ENCODE results near the gene GPR27. TPM values are rescaled to one million over a fixed set of nuclear protein-coding genes. Genes with fewer than 3 reads are reported as not detected.

The GPR27 gene
- total and polyA plus RNA-seq, 2 of the 8 experiments (the other 6 are each of a cell fraction or from before 2014, with no cell fraction given): 11.3 to 12.5 TPM

DNA sequence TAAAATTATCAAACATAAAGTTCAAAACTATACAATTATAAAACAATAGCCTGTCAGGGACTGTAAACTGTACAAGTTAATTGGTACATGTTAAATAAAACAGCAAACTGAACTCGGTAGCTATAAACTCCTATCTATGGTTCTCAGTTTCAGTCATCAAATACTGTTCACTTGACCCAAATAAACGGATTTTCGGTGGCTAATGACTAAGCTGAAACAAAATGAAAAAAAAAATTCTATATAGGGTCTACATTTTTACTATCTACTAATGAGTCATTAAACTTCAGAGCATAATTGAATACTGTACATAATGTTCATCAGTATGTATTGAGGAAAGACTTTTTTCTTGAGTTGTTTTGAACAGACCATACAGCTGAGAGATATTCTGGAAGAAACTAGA, 24.7 kb downstream of the GPR27 start:
- H3K4me1 ChIP-seq (replicated peaks in 1 of 4; ENCODE audit: control insufficient read depth in 3 of 4, insufficient read depth in 4 of 4, low read length in 3 of 4): peaks cover 4 to 12% (median 10%) of the 10 kb centered on the region in 4 experiments
- H4K91ac ChIP-seq (replicated peaks; ENCODE audit: insufficient read length, low read length): no peak overlapping the region
- no peak overlapping the region for H3K56ac ChIP-seq (replicated peaks; ENCODE audit: insufficient read length, low read depth, low read length)
- H3K79me1 ChIP-seq (ENCODE audit: low read depth, low read length): no peaks in the 10 kb centered on the region; the same call in 1 of the 2 replicates
- H2AK5ac ChIP-seq (ENCODE audit: low read depth, low read length): no peak overlapping the region
- peaks cover under 1 to 6% (median 2%) of the 10 kb centered on the region in 4 experiments; a peak in 5 of 7 replicates for H3K27me3 ChIP-seq (replicated peaks in 1 of 4; ENCODE audit: control insufficient read depth in 3 of 4, extremely low read depth in 1 of 4, insufficient read depth in 3 of 4, low read length in 3 of 4)
- DNase-seq (ENCODE audit: low read depth in 1 of 2, low spot score in 2 of 2): no peak
- WGBS, 2 experiments (ENCODE audit: extremely low coverage in 1 of 2, insufficient coverage in 1 of 2, insufficient read length in 1 of 2, insufficient replicate concordance in 2 of 2, low coverage in 1 of 2, low lambda C conversion rate in 2 of 2, missing lambda C conversion rate in 1 of 2): 96% methylated on average over 3 of the region's 3 CpGs; no CpG with 5 or more reads in 1 of the 2 experiments
- H2BK20ac ChIP-seq (ENCODE audit: low read length): no peak overlapping the region
- H3K18ac ChIP-seq (ENCODE audit: extremely low read depth, low read length): no peak overlapping the region
- no peak overlapping the region for H2BK12ac ChIP-seq (ENCODE audit: low read depth, low read length)
- no peak overlapping the region for H3K14ac ChIP-seq (ENCODE audit: insufficient read length)
- no peak overlapping the region for H2AFZ ChIP-seq (ENCODE audit: low read length)
- TF ChIP-seq BCL11A (IDR thresholded peaks at IDR 0.05; ENCODE audit: low read depth in 2 of 2, low read length in 2 of 2): no peak
- no peak for TF ChIP-seq SUZ12 (IDR thresholded peaks at IDR 0.05; ENCODE audit: low read length)
- TF ChIP-seq GABPA (IDR thresholded peaks at IDR 0.05; ENCODE audit: borderline replicate concordance, insufficient read depth, low read length): no peak
- TF ChIP-seq NANOG (IDR thresholded peaks at IDR 0.05; ENCODE audit: insufficient read depth, low read depth, low read length, poor library complexity, severe bottlenecking): no peak
- TF ChIP-seq, protein P1, sequence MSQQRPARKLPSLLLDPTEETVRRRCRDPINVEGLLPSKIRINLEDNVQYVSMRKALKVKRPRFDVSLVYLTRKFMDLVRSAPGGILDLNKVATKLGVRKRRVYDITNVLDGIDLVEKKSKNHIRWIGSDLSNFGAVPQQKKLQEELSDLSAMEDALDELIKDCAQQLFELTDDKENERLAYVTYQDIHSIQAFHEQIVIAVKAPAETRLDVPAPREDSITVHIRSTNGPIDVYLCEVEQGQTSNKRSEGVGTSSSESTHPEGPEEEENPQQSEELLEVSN (IDR thresholded peaks at IDR 0.05): no peak
- no peak for TF ChIP-seq SP4 (IDR thresholded peaks at IDR 0.05; ENCODE audit: low read length)
- TF ChIP-seq CREB1 (IDR thresholded peaks at IDR 0.05): no peak
- H2BK120ac ChIP-seq (replicated peaks; ENCODE audit: low read depth, low read length): no peak overlapping the region
- no peak overlapping the region for H3K4ac ChIP-seq (replicated peaks; ENCODE audit: insufficient read length, low read depth, low read length)
- H3K27ac ChIP-seq (ENCODE audit: low read depth, low read length): no peak overlapping the region
- no peak overlapping the region for H3K4me2 ChIP-seq (ENCODE audit: insufficient read depth in 1 of 2, low read depth in 2 of 2, low read length in 2 of 2)
- H4K20me1 ChIP-seq (replicated peaks in 1 of 2; ENCODE audit: control insufficient read depth in 1 of 2, insufficient read depth in 2 of 2, low read length in 2 of 2): no peaks in the 10 kb centered on the region
- H3K9me3 ChIP-seq (ENCODE audit: insufficient read depth in 2 of 2, low read depth in 1 of 2, low read length in 1 of 2): no peaks in the 10 kb centered on the region
- H3K23ac ChIP-seq (ENCODE audit: insufficient read length): no peak overlapping the region
- no peak overlapping the region for H4K8ac ChIP-seq (ENCODE audit: extremely low read depth, insufficient read depth, low read length)
- H3K23me2 ChIP-seq (ENCODE audit: low read depth, low read length): no peaks in the 10 kb centered on the region
- no peak for FAIRE-seq
- ChIA-PET CTCF (ENCODE audit: partially characterized antibody) (interaction anchor here (0.6 to 1.0 kb wide), 3 partner anchors 49 to 643 kb away, joined by 3 to 5 read pairs (median 3); no protein-coding TSS in a partner anchor), POLR2A (ENCODE audit: partially characterized antibody) (no interaction called here)
- H3K9ac ChIP-seq (replicated peaks in 1 of 4; ENCODE audit: extremely low read depth in 1 of 4, low read depth in 3 of 4, low read length in 3 of 4): no peak overlapping the region
- no peaks in the 10 kb centered on the region for H3K79me2 ChIP-seq (ENCODE audit: control insufficient read depth in 1 of 2, insufficient read depth in 2 of 2, low read length in 2 of 2)
- no peak overlapping the region for H4K5ac ChIP-seq (ENCODE audit: insufficient read length, low read depth, low read length)
- no peaks in the 10 kb centered on the region for H3K36me3 ChIP-seq (ENCODE audit: control insufficient read depth in 2 of 4, insufficient read depth in 4 of 4, low read length in 3 of 4)
- H3K4me3 ChIP-seq (ENCODE audit: extremely low read depth in 1 of 4, insufficient read depth in 2 of 4, low read depth in 3 of 4, low read length in 4 of 4): no peak overlapping the region
- no peak overlapping the region for H2BK5ac ChIP-seq (ENCODE audit: low read depth, low read length)
- H2BK15ac ChIP-seq (ENCODE audit: low read length): no peak overlapping the region

All from H1 (cell line).